ENCODE measurements around the gene PIK3R6.
"Not testable (repeated sequence)": the region's sequence is repeated elsewhere in the genome, so short reads cannot be mapped to it uniquely, and the experiment has no call there.

- not testable (repeated sequence) for TF ChIP-seq ZNF384 (IDR thresholded peaks at IDR 0.05); CTBP1 (IDR thresholded peaks at IDR 0.05; ENCODE audit: borderline replicate concordance); BHLHE40 (IDR thresholded peaks at IDR 0.05; ENCODE audit: borderline replicate concordance); LEF1 (IDR thresholded peaks at IDR 0.05; ENCODE audit: borderline replicate concordance); FOXA1 (IDR thresholded peaks at IDR 0.05); FOXM1 (IDR thresholded peaks at IDR 0.05; ENCODE audit: borderline replicate concordance); NFRKB (IDR thresholded peaks at IDR 0.05); SP1 (IDR thresholded peaks at IDR 0.05); TARDBP (IDR thresholded peaks at IDR 0.05); HDGF (IDR thresholded peaks at IDR 0.05; ENCODE audit: borderline replicate concordance)
Measured at GRCh38 chr17:8805396-8805795, 62.1 kb downstream of the PIK3R6 start.

Measured in HEK293T (cell line).